ENCODE results near the gene ARHGAP15.
A peak's percentile ranks its signal among the peaks of the same experiment; 100 is the strongest.

Gene ARHGAP15

DNA sequence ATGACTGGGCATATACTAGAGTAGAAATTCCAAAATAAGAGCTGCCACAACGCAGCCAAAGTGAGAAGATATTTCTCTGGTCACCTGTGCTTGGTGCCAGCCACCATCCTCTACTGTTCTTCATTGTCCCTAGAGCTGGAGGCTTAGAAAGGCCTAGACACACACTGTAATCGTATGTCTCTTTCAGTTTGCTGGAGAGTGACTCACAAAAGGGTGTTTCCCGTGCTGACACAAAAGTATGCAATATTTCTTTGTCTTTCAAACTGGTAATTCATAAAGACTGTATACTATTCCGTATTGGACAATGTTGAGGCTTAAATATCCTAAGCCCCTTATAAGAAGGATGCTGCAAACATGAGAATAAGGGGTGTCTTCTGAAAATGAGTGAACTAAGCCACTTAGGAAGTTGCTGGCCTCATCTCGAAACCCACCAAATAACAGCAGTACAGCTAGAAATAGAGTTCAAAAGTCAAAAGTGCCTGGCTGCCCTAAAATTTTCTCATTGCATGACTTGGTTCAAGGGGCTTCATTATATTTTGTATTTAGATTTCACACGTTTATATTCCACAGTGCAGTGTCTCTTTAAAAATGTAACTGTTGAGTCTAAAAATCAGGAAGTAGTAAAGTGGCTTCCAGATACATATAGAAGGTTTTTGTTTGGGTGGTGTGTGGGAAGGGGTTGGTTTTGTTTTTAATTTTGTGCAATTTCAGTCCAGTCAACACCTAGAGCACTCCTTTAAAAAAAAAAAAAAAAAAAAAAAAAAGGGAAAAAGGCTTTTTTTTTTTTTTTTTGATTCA is 601.1 kb downstream of the ARHGAP15 start:
- Histone ChIP-seq H3K27ac (ENCODE audit: low read depth, low read length, poor library complexity, severe bottlenecking) (no peak overlapping the region), H3K27me3 (ENCODE audit: insufficient read depth, low read length) (no peaks in the 10 kb centered on the region), H3K4me1 (ENCODE audit: insufficient read depth, low read length, severe bottlenecking) (peaks cover 16% of the 10 kb centered on the region), H3K4me3 (ENCODE audit: low read depth, low read length, poor library complexity, severe bottlenecking) (peak overlapping the region; percentile 8), H3K9me3 (ENCODE audit: low read length) (no peaks in the 10 kb centered on the region), H2AFZ (ENCODE audit: low read length) (no peak overlapping the region), H4K20me1 (ENCODE audit: insufficient read depth, low read length) (no peaks in the 10 kb centered on the region), H3F3A (ENCODE audit: insufficient read depth, low read length) (no peaks in the 10 kb centered on the region), H3K79me2 (ENCODE audit: insufficient read depth, low read length) (no peaks in the 10 kb centered on the region), H3K9me2 (ENCODE audit: low read depth, low read length) (no peaks in the 10 kb centered on the region), H3K9ac (ENCODE audit: low read length) (no peak overlapping the region), H3K36me3 (ENCODE audit: insufficient read depth, low read length) (no peaks in the 10 kb centered on the region), H3K4me2 (ENCODE audit: low read length) (peak overlapping the region; percentile 40)
- no peak for TF ChIP-seq EZH2 (IDR thresholded peaks at IDR 0.05; ENCODE audit: borderline replicate concordance, low read length)
- TF ChIP-seq, protein P1, sequence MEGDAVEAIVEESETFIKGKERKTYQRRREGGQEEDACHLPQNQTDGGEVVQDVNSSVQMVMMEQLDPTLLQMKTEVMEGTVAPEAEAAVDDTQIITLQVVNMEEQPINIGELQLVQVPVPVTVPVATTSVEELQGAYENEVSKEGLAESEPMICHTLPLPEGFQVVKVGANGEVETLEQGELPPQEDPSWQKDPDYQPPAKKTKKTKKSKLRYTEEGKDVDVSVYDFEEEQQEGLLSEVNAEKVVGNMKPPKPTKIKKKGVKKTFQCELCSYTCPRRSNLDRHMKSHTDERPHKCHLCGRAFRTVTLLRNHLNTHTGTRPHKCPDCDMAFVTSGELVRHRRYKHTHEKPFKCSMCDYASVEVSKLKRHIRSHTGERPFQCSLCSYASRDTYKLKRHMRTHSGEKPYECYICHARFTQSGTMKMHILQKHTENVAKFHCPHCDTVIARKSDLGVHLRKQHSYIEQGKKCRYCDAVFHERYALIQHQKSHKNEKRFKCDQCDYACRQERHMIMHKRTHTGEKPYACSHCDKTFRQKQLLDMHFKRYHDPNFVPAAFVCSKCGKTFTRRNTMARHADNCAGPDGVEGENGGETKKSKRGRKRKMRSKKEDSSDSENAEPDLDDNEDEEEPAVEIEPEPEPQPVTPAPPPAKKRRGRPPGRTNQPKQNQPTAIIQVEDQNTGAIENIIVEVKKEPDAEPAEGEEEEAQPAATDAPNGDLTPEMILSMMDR (IDR thresholded peaks at IDR 0.05; ENCODE audit: low read length): no peak

DNA sequence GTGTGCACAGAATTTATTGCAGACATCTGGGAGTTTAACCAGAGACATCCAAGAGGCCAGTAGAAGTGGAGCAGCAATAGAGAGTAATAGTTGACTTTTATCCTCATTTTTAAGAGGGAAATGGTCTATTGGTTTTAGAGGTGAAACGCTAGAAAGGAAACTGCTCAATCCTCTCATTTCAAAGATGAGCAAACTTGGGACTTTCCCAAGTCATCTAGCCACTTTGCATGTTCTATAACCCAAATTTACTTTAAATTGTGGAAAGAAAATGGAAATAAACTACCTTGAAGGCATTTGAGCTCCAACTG is 601.7 kb downstream of the ARHGAP15 start:
- H3K9me3 ChIP-seq (ENCODE audit: low read length): no peaks in the 10 kb centered on the region
- H3K36me3 ChIP-seq (ENCODE audit: insufficient read depth, low read length): no peaks in the 10 kb centered on the region
- H3K4me3 ChIP-seq (ENCODE audit: low read depth, low read length, poor library complexity, severe bottlenecking): no peak overlapping the region
- TF ChIP-seq, protein P1 (IDR thresholded peaks at IDR 0.05; ENCODE audit: low read length): no peak
- no peak for TF ChIP-seq EZH2 (IDR thresholded peaks at IDR 0.05; ENCODE audit: borderline replicate concordance, low read length)
- H3K79me2 ChIP-seq (ENCODE audit: insufficient read depth, low read length): no peaks in the 10 kb centered on the region
- no peaks in the 10 kb centered on the region for H3K27me3 ChIP-seq (ENCODE audit: insufficient read depth, low read length)
- H4K20me1 ChIP-seq (ENCODE audit: insufficient read depth, low read length): no peaks in the 10 kb centered on the region
- no peak overlapping the region for H3K27ac ChIP-seq (ENCODE audit: low read depth, low read length, poor library complexity, severe bottlenecking)
- H2AFZ ChIP-seq (ENCODE audit: low read length): no peak overlapping the region
- no peak overlapping the region for H3K4me2 ChIP-seq (ENCODE audit: low read length)
- H3K9ac ChIP-seq (ENCODE audit: low read length): no peak overlapping the region
- H3F3A ChIP-seq (ENCODE audit: insufficient read depth, low read length): no peaks in the 10 kb centered on the region
- H3K4me1 ChIP-seq (ENCODE audit: insufficient read depth, low read length, severe bottlenecking): peaks cover 16% of the 10 kb centered on the region
- H3K9me2 ChIP-seq (ENCODE audit: low read depth, low read length): no peaks in the 10 kb centered on the region

DNA sequence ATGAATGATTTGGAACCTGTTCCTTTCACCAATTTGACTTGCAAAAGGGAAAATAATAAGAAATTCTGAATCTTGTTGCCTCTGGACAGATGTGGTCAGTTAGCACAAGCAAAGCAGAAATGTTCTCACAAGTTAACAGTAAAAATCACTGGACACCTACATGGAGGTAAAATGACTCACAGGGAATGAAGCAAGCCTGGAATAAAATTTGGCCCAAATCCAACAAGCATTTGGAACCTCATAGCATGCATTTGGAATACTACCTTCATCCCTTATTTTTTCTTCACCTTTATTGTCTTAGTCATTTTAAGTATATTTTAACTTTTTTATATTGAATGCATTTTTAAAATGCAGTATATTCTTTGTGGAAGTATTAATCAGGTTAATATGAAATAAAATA is 602.9 kb downstream of the ARHGAP15 start:
- Histone ChIP-seq H3K27ac (ENCODE audit: low read depth, low read length, poor library complexity, severe bottlenecking) (no peak overlapping the region), H3K27me3 (ENCODE audit: insufficient read depth, low read length) (no peaks in the 10 kb centered on the region), H4K20me1 (ENCODE audit: insufficient read depth, low read length) (no peaks in the 10 kb centered on the region), H3K4me1 (ENCODE audit: insufficient read depth, low read length, severe bottlenecking) (peaks cover 16% of the 10 kb centered on the region), H3K9me3 (ENCODE audit: low read length) (no peaks in the 10 kb centered on the region), H3K9me2 (ENCODE audit: low read depth, low read length) (no peaks in the 10 kb centered on the region), H2AFZ (ENCODE audit: low read length) (no peak overlapping the region), H3K79me2 (ENCODE audit: insufficient read depth, low read length) (no peaks in the 10 kb centered on the region), H3K36me3 (ENCODE audit: insufficient read depth, low read length) (no peaks in the 10 kb centered on the region), H3K9ac (ENCODE audit: low read length) (no peak overlapping the region), H3K4me2 (ENCODE audit: low read length) (no peak overlapping the region), H3F3A (ENCODE audit: insufficient read depth, low read length) (no peaks in the 10 kb centered on the region), H3K4me3 (ENCODE audit: low read depth, low read length, poor library complexity, severe bottlenecking) (no peak overlapping the region)
- TF ChIP-seq, protein P1 (IDR thresholded peaks at IDR 0.05; ENCODE audit: low read length): no peak
- TF ChIP-seq EZH2 (IDR thresholded peaks at IDR 0.05; ENCODE audit: borderline replicate concordance, low read length): no peak
